Mucosa of descending colon (tissue), 3 donors: ENCODE results near the gene SLC22A5. TPM values are rescaled to one million over a fixed set of nuclear protein-coding genes. Genes with fewer than 3 reads are reported as not detected.

Experiments used
- ATAC-seq: fragments of 200-7000 bp; cut with Tn5 transposase; one replicate; pipeline ENCODE4 v1.9.1; 2020; ENCODE audit warnings: mild to moderate bottlenecking, moderate library complexity
- DNase-seq, 3 donors: peaks; one replicate each; pipeline ENCODE4 v3.0.0-alpha.2; 2020
- H3K36me3 ChIP-seq: fragments of 200-600 bp; one replicate; pipeline ENCODE4 v1.8.0; 2021; ENCODE audit warnings: low read depth, mild to moderate bottlenecking
- H3K4me1 ChIP-seq: fragments of 200-600 bp; one replicate; pipeline ENCODE4 v1.8.0; 2021; ENCODE audit warnings: low read depth, mild to moderate bottlenecking
- H3K4me3 ChIP-seq: fragments of 200-600 bp; one replicate; pipeline ENCODE4 v1.8.0; 2021; ENCODE audit warnings: mild to moderate bottlenecking
- H3K9me3 ChIP-seq: fragments of 200-600 bp; one replicate; pipeline ENCODE4 v1.8.0; 2021; ENCODE audit warnings: mild to moderate bottlenecking
- intact Hi-C, 2 donors: fragments of 100-400 bp; cut with DNase I in 1 of 2; cut with micrococcal nuclease in 1 of 2; formaldehyde crosslinking; loops; one replicate each; pipeline versions ENCODE4 v1.11.0 to v1.11.1; 2022; cut with DNase I, micrococcal nuclease
- total RNA-seq, 3 donors: library from RNA; stranded (reverse); fragmentation: NEBNext Ultra II Directional in 2 of 3; extraction: Animal tissue kit (Norgen Biotek cat#: 25700) in 2 of 3; gene quantifications; one replicate each; pipeline versions ENCODE4 v1.2.1 to v1.2.4, GENCODE V29; 2021 to 2023
- TF ChIP-seq, protein P1 (sequence below): fragments of 200-600 bp; IDR thresholded peaks from one replicate; pipeline ENCODE4 v1.8.0; 2022; ENCODE audit warnings: antibody characterized with exemption, mild to moderate bottlenecking
- donor health status: DM: no; HTN: no; CAD: no; lungs with moderate emphysema.
- donor health status: DM: no; HTN: no; CAD: no.
- donor health status: DM: no; HTN: yes; CAD: no.

The SLC22A5 gene
- total RNA-seq, 3 donors from 2014 or later: 27.9 to 95.4 (median 29.4) TPM

DNA sequence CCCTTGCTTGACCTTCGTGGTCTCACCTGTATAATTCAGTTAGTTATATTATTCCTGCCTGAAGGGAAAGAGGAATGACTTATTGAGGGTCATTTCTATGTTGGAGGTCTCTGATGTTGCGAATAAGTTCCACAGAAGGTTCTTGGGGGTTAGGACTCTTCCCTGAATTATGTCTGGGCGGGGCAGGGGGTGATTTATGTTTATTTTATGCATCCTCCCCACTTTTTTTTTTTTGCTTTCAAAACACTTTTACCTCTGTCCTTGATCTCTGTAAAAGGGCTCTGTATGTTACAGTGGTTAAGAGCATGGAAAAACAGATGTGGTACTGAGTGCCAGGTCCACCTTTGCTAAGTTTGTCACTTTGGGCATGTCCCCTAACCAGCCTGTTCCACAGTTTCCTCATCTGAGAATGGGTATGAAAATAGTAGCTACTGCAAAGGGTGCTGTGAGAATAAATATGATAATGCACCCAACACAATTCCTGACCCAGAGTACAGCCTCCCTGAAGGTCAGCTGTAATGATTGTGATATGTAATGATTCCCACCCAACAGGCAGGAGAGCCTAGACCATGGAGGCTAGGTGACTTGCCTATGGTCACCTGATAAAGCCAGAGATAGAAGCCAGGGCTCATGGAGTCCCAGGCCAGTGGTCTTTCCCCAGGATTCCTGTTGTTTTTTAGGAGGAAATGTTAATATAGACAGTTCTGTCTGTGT is 54.8 kb downstream of the SLC22A5 start:
- peaks cover 100% of the 10 kb centered on the region for H3K4me1 ChIP-seq
- DNase-seq: no peak
- TF ChIP-seq, protein P1, sequence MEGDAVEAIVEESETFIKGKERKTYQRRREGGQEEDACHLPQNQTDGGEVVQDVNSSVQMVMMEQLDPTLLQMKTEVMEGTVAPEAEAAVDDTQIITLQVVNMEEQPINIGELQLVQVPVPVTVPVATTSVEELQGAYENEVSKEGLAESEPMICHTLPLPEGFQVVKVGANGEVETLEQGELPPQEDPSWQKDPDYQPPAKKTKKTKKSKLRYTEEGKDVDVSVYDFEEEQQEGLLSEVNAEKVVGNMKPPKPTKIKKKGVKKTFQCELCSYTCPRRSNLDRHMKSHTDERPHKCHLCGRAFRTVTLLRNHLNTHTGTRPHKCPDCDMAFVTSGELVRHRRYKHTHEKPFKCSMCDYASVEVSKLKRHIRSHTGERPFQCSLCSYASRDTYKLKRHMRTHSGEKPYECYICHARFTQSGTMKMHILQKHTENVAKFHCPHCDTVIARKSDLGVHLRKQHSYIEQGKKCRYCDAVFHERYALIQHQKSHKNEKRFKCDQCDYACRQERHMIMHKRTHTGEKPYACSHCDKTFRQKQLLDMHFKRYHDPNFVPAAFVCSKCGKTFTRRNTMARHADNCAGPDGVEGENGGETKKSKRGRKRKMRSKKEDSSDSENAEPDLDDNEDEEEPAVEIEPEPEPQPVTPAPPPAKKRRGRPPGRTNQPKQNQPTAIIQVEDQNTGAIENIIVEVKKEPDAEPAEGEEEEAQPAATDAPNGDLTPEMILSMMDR: no peak
- intact Hi-C loops: loop anchor here in 1 of 2 donors (10.0 kb wide), 1 partner anchor 70 kb away; the partner anchor contains the start of gene IRF1
- no peak for ATAC-seq
- H3K36me3 ChIP-seq: no peaks in the 10 kb centered on the region
- no peak overlapping the region for H3K4me3 ChIP-seq
- H3K9me3 ChIP-seq: no peaks in the 10 kb centered on the region

DNA sequence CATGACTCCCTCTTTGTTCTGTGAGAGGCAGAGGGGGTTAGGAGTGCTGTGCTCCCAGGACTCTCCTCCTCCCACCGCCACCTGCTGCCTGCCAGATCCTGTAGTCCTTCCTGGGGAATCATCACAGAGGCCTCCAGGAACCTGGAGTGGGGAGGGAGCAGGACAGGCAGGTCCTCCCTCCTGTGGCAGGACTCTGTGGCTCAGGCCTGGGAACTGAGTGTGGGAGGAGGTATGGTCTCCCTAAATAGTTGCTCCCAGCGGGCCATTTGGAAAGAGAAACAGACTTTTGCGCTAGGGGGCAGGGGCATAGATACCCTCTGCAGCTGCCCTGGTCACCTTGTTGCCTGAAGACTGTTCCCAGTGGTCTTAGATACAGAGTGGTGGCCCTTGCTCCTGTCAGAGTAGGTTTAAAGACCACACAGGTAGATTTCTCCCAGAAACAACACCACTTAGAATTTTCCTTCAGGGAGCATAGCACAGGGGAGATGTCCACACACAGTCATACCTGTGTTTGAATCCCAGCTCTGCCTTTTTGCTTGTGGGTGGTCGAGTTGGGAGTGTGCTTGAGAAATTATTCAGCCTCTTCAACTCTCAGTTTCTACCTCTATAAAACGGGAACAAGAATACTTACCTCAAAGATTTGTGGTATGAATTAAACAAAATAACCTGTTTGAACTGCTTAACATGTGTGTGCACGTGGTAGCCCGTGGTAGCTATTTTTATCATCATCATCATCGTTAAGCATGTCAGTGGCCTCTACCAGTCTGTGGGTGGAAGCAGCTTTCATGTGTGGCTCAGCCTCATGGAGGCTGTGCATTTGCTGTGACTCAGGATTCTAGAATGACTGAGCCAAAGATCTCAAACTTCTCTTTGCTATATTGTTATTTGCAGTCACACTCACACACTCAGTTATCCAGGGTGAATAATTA is 55.8 kb downstream of the SLC22A5 start:
- no peaks in the 10 kb centered on the region for H3K36me3 ChIP-seq
- TF ChIP-seq, protein P1: no peak
- DNase-seq (peak in 2 of 3 donors; percentile 29 to 56), ATAC-seq (peak; percentile 14)
- intact Hi-C loops: loop anchor here (5.0 to 10.0 kb wide), 3 partner anchors 42 to 72 kb away; partner anchors contain the start of gene IRF1 (in 1 of the 2)
- H3K9me3 ChIP-seq: no peaks in the 10 kb centered on the region
- H3K4me1 ChIP-seq: peaks cover 99% of the 10 kb centered on the region
- H3K4me3 ChIP-seq: no peak overlapping the region

DNA sequence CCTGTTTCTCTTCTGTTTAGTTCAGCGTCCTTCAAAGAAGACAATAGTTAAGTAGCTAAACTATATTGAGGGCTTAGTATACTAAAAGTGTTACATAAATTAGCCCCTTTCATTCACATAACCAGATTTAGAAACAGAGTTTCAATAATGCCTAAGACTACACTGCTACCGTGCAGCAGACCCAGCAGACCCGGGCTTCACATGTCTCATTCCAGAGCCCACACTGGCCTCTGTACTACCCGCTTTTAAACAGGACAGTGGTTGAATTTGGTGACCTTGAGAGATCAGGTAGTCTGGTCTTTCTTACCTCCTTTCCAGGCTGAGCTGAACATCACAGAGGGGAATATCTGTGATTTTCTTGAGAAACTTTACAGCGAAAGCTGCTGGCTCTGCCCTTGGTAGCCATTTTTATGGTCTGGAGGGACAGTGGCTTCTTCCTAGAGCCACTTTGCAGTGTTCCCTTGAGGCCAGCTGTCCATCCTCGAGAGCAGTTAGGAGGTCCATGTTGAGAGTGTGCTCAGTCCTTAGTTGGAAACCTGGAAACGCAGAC is 56.5 kb downstream of the SLC22A5 start:
- no peak for DNase-seq
- intact Hi-C loops: loop anchor here (5.0 to 10.0 kb wide), 3 partner anchors 41 to 71 kb away; partner anchors contain the start of gene IRF1 (in 1 of the 2)
- Histone ChIP-seq H3K4me1 (peaks cover 92% of the 10 kb centered on the region), H3K9me3 (no peaks in the 10 kb centered on the region), H3K4me3 (no peak overlapping the region), H3K36me3 (no peaks in the 10 kb centered on the region)
- TF ChIP-seq, protein P1: no peak
- ATAC-seq: no peak

DNA sequence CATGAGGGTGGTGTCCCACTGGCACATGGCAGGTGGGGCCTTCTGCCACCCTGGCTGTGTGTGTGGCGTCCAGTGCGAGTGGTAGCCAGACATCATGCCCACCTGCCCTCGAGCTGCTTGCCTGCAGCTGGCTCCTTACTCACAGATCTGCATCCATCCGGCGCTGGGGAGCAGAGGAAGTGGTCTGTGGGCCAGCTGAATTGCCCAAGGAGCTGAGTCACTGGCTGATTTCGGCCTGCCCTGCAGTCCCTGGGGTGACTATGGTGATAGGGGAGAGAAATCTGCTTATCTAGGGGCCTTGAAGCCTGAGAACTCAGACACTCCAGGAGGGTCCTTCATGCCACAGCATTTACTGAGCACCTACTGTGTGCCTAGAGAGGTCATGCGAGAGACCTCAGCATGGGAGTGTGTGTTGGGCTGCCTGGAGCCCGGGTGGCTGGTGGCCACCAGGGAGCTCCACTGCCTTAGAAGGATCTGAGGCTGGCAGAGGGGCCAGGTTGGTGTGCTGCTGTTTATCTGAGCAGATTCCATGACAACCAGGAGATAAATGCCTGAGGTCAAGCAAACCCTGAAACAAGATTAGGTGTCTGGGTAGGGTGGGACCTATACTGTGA is 57.1 kb downstream of the SLC22A5 start:
- ATAC-seq: peak; percentile 50
- H3K4me1 ChIP-seq: peaks cover 92% of the 10 kb centered on the region

More for the DNA sequence above, 57.1 kb downstream of the SLC22A5 start:
- TF ChIP-seq, protein P1: no peak
- intact Hi-C loops: loop anchor here (5.0 to 10.0 kb wide), 3 partner anchors 41 to 71 kb away; partner anchors contain the start of gene IRF1 (in 1 of the 2)
- H3K9me3 ChIP-seq: no peaks in the 10 kb centered on the region
- H3K4me3 ChIP-seq: no peak overlapping the region
- DNase-seq: peak; percentile 73 to 92 (median 78)
- no peaks in the 10 kb centered on the region for H3K36me3 ChIP-seq
